ENCODE data around the gene CEBPZOS.

- TF ChIP-seq, protein P1, sequence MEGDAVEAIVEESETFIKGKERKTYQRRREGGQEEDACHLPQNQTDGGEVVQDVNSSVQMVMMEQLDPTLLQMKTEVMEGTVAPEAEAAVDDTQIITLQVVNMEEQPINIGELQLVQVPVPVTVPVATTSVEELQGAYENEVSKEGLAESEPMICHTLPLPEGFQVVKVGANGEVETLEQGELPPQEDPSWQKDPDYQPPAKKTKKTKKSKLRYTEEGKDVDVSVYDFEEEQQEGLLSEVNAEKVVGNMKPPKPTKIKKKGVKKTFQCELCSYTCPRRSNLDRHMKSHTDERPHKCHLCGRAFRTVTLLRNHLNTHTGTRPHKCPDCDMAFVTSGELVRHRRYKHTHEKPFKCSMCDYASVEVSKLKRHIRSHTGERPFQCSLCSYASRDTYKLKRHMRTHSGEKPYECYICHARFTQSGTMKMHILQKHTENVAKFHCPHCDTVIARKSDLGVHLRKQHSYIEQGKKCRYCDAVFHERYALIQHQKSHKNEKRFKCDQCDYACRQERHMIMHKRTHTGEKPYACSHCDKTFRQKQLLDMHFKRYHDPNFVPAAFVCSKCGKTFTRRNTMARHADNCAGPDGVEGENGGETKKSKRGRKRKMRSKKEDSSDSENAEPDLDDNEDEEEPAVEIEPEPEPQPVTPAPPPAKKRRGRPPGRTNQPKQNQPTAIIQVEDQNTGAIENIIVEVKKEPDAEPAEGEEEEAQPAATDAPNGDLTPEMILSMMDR (IDR thresholded peaks at IDR 0.05): no peak
- TF ChIP-seq EZH2 (IDR thresholded peaks at IDR 0.05): no peak
These were observed 32.5 kb downstream of the CEBPZOS start for GRCh38 chr2:37228788-37229187.

Measured in neural progenitor cell (in vitro differentiated cells).